Amniotic stem cell (primary cell): ENCODE results near the gene EYA2.
A peak's percentile ranks its signal among the peaks of the same experiment; 100 is the strongest.

ENCODE experiments used
- DNase-seq: peaks from one replicate; lab custom pipeline; 2025; lab: John Stamatoyannopoulos, UW

Gene EYA2

DNA sequence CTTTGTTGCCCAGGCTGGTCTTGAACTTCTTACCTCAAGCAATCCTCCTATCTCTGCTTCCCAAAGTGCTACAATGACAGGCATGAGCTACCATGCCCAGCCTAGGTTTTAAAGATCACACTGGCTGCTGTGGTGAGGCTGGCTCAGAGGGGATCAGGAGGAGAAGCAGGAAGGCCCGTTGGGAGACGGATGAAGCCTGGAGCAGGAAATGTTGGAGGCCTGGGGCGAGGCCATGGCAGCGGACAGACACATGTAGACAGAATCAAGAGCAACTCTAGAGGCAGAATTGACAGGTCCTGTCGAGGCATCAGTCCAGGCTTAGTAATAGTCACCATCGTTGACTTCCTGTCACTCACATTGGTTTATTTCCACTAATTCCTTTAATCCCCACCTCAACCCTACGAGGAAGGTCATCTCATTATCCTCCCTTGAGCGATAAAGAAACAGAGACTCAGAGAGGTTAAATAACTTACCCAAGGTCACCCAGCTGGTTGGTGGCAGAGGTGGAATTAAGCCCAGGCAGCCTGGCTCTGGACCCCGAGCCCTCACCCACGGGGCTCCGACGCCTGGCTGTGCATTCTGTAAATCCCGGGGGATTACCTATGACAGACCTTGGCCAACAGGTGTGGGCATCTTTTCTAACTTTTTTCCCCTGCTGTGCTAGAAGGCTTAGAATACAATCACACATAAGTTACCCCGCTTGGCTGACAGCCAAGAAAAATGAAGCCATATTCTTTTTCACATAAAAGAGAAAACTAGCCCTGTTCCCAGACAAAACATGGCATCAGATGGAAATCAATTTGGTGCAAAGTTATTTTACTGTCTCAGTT is 113.4 kb downstream of the EYA2 start:
- no peak for DNase-seq

DNA sequence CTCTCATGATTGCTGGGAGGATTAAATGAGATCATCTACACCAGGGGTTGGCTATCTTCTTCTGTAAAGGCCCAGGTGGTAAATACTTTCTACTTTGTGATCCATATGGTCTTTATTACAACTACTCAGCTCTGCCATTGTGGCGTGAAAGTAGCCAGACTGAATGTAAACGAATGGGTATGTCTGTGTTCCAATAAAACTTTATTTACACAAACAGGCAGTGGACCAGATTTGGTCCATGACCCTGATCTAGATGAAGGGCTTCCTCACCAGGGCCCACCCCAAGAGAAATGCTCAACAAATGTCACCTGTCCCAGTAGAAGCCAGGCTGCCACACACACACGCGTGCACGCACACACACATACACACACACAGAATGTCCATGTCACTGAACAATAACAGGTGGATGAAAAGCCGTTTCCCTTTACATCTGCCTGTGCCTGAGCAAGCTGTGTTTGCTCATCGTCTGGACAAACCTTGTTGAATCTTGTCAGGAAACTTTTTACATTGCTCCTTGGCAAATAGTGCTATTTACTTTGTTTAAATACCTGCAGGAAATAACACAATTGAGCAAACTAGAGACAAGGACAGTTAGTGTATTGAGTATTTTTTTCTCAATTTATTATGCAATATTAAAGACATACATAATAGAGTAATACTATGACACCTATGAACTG is 114.3 kb downstream of the EYA2 start:
- DNase-seq, result no peak

GRCh38 chr20:47009784-47010183 is 115.1 kb downstream of the EYA2 start:
- no peak for DNase-seq

- DNase-seq, result no peak
Measured at GRCh38 chr20:47011984-47012383, 117.3 kb downstream of the EYA2 start.

GRCh38 chr20:47013606-47014005 is 119.0 kb downstream of the EYA2 start:
- no peak for DNase-seq

- no peak for DNase-seq
Measured at GRCh38 chr20:47016068-47016664, 121.5 kb downstream of the EYA2 start.

- DNase-seq, result no peak
Measured at GRCh38 chr20:47018381-47018780, 123.7 kb downstream of the EYA2 start.

- peak; percentile 39 for DNase-seq
Measured at GRCh38 chr20:47019121-47019824, 124.6 kb downstream of the EYA2 start.

- DNase-seq, result no peak
Measured at GRCh38 chr20:47020231-47020630, 125.6 kb downstream of the EYA2 start.

DNA sequence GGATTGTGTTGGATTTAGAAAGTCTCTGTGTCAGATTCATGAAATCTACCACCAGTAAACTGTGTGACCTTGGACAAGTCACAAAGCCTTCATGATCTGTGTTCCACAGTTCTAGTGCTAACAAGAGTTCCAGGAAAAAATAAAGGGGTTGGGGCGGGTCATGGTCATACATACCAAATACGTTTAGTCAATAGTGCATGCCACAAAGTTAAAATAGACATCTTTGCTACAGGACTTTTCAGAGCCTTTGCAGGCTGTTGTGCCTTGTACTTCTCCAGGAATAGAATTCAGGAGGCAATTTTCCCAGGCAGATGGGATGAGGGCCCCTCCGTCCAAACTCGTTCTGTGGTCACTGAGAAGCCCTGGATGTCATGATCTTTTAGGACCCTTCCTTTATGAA is 127.2 kb downstream of the EYA2 start:
- no peak for DNase-seq

DNA sequence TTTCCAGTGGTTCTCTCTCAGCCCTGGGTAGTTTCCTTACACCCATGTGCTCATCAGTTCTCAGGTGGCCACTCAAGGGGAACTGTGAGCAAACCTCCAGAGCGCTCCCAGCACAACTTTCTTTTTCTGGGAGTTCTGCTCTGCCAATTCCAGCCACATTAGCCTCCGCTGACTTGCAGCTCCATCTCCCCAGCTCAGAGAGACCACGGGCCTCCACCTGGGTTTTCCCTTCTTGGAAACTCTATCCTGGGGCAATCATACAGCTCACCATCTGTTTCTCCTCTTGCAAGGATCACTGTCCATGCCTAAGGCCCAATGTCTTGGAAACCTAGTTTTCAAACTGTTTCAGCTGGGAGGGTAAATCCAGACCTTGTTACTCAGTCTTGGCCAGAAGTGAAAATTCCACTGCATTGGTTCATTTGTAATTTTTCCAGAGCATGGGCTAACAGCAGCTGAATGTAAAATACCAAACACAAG is 129.9 kb downstream of the EYA2 start:
- DNase-seq, result no peak

DNA sequence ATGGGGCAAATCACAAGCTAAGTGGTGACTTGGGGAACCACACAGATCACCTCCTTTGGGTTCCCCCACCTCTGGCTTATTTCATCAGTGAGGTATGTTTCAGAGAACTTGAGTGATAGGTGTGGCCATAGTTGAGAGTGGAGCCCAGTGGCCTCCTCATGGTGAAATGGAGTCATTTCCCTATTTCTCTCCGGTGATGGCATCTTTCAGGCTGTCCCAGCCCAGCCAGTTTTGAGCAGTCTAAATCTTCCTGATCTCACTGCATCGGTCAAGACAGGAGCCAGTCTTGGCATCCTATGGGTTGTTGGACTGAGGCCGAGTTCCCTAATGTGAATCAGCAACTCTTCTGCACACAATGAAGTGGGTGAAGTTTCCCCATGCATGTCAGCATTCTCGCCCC is 132.4 kb downstream of the EYA2 start:
- DNase-seq, result no peak

DNA sequence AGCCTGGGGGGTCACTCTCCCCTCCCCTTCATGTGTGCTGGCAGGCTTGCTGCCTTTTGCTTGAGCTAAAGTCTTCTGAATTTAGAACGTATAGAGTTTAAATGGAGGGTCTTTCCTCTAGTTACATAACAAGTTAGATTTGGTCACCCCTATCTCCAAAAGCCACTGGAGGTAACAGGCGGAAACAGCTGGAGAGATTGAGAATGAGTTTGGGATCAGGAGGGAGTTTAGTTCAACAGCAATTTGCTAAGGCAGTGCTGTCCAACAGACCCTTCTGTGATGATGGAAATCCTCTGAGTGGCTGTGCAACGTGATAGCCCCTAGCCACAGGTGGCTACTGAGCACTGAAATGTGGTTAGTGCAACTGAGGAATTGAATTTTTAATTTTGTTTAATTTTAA is 132.8 kb downstream of the EYA2 start:
- DNase-seq, result no peak

DNA sequence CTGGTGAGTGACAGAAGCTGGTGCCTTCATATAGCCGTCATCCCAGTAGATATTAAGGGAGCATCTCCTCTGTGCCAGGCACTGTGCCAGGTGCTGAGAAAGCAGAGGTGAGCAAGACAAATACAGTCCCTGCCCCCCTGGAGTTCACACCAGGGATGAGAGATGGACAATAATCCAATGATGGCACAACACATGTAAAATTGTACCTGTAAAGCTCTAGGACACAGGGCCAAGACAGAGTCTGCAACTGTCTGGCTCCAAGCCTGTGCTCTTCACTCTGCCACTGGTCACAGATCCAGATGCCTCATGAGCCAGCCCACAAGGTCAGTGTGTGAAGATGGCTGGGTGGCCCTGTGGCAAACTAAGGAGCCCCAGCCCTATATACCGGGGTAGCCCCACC is 133.8 kb downstream of the EYA2 start:
- no peak for DNase-seq

DNA sequence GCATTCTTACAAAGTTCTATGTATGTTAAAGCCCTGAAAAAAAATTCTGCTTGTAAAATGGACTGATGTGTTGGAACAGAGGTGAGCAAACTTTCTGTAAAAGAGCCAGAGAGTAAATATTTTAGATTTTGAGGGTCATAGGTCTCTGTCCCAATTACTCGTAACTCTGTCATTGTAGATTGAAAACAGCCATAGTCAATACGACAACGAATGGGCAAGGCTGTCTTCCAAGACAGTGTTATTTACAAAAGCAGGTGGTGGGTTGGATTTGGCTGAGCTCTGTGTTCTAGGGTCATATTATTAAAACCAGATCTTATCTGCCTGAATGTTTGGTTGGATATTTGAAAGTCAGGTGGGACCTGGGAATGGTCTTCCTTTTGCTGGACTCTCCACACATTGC is 135.2 kb downstream of the EYA2 start:
- no peak for DNase-seq

DNA sequence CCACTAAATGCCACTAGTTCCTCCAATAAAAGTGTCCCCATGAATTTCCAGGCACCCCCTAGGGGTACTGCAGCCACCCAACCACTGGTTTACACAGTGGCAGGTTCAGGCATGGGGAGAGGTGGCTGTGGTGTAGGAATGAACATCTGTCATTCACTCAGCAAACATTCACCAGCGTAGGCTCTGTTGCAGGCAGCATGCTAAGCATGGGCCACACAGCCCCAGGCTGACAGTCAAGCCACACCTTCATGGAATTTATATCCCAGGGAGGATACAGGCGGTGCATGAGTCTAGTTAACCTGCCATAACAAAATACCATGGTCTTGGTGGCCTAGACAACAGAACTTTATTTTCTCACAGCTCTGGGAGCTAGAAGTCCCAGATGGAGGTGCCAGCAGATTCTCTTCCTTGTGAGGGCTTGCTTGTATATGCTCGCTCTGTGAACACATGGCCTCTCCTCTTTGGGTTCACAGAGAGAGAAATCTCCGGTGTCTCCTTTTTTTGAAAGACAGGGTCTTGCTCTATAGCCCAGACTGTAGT is 135.7 kb downstream of the EYA2 start:
- DNase-seq, result no peak

DNA sequence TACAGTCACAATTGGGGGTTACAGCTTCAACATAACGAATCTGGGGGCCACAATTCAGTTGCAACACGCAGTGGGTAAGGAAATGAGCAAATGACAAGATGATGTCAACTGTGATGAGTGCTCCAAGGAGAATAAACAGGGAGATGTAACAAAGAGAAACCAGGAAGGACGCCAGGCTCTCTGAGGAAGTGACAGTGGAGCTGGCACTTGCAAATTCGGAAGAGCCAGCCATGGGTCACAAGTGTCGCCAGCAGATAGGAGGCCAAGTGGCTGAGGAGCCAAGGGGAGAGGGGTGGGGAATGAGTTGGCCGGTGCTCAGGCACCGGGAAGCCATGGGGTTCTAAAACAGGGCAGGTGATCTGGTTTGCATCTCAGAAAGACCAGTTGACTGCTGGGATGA is 136.4 kb downstream of the EYA2 start:
- DNase-seq, result no peak

GRCh38 chr20:47031821-47032220 is 137.2 kb downstream of the EYA2 start:
- no peak for DNase-seq

GRCh38 chr20:47032933-47033578 is 138.4 kb downstream of the EYA2 start:
- no peak for DNase-seq

DNA sequence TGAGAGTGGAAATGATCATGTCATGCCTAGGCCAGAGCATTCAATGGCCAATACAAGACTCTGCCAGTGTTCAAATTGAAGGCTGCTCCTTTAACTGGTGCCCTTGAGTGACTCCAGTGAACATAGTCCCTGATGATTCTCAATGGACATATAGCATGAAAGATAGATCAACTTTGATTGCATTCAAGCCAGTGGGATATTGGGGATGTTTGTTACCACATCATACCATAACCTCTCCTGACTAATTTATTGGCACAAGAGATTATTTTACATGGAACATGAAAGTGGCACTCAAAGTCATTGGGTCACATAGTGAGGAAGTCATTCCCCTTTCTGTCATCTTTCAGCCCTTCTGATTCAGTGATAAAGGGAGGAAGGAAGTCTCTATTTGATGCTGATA is 139.0 kb downstream of the EYA2 start:
- no peak for DNase-seq

GRCh38 chr20:47035026-47035590 is 140.5 kb downstream of the EYA2 start:
- no peak for DNase-seq
